ENCODE results near the gene TRIM7. TPM values are rescaled to one million over a fixed set of nuclear protein-coding genes. Genes with fewer than 3 reads are reported as not detected.

Gene TRIM7
- total and polyA plus RNA-seq, 9 of the 15 experiments (the other 6 are each of a cell fraction or from before 2014, with no cell fraction given): 2.6 to 14.9 (median 8.9) TPM

- FAIRE-seq (peak; percentile 11), DNase-seq (ENCODE audit: extremely low read depth in 1 of 4, low spot score in 3 of 4) (peak in 1 of 4 experiments; percentile 6), ATAC-seq (no peak; the same call in none of the 3 replicates)
- Histone ChIP-seq H2AFZ (ENCODE audit: low read depth, low read length) (no peak overlapping the region), H3K4me3 (no peak overlapping the region), H3K9me1 (ENCODE audit: control insufficient read depth, insufficient read depth, low read length) (no peaks in the 10 kb centered on the region), H3K4me2 (ENCODE audit: insufficient read depth, low read length) (no peak overlapping the region), H3K4me1 (replicated peaks in 1 of 2; ENCODE audit: control insufficient read depth in 2 of 2, insufficient read depth in 2 of 2, low read length in 2 of 2) (peaks cover 11 to 33% of the 10 kb centered on the region in 2 experiments; a peak in 4 of 5 replicates), H3K36me3 (ENCODE audit: control insufficient read depth, insufficient read depth, low read length) (peaks cover 98% of the 10 kb centered on the region), H3K27me3 (ENCODE audit: control insufficient read depth in 2 of 2, insufficient read depth in 2 of 2, low read length in 2 of 2) (no peaks in the 10 kb centered on the region), H3K9ac (ENCODE audit: insufficient read depth in 1 of 2, low read depth in 2 of 2, low read length in 2 of 2) (no peak overlapping the region), H4K20me1 (replicated peaks; ENCODE audit: control insufficient read depth, insufficient read depth, low read length) (peaks cover 48% of the 10 kb centered on the region), H3K27ac (ENCODE audit: extremely low read depth, low read depth, low read length) (peak overlapping the region; percentile 60; the same call in 1 of the 3 replicates), H3K9me3 (replicated peaks; ENCODE audit: control insufficient read depth, insufficient read depth, low read depth, low read length) (no peaks in the 10 kb centered on the region), H3K79me2 (ENCODE audit: control insufficient read depth, insufficient read depth, low read length) (peaks cover 43% of the 10 kb centered on the region)
- WGBS (ENCODE audit: insufficient coverage, low coverage, missing lambda C conversion rate): 71% methylated on average over 6 of the region's 6 CpGs
- BruUV-seq (replicated peaks): no TSS peak
- in situ Hi-C loops (cut with MboI): no loop called here
- intact Hi-C loops (cut with micrococcal nuclease): no loop called here
- ChIA-PET CTCF (ENCODE audit: low intra/inter-chr PET ratio) (no interaction called here), POLR2A (interaction anchor here (0.6 to 17.5 kb wide), 6 partner anchors 9 to 84 kb away, joined by 3 to 185 read pairs (median 4); partner anchors contain the start of genes TRIM41 and TRIM52)
- TF ChIP-seq CREM (IDR thresholded peaks at IDR 0.05; ENCODE audit: low read depth): no peak
- no peak for TF ChIP-seq TRIM24 (IDR thresholded peaks at IDR 0.05)
- TF ChIP-seq DIDO1 (tag; IDR thresholded peaks at IDR 0.05; ENCODE audit: low read depth): no peak
- TF ChIP-seq KDM1A (IDR thresholded peaks at IDR 0.05): 0 out of 4 replicates have a peak, but pooled peaks of 1 of the 2 experiments have one; percentile 8
- TF ChIP-seq LEF1 (IDR thresholded peaks at IDR 0.05): no peak
- TF ChIP-seq JUND (IDR thresholded peaks at IDR 0.05; ENCODE audit: borderline replicate concordance, low read depth, low read length): no peak
- TF ChIP-seq JUND (tag; IDR thresholded peaks at IDR 0.05; ENCODE audit: borderline replicate concordance, low read depth, low read length): no peak
- peak; percentile 64; the same call in 1 of the 2 replicates for TF ChIP-seq ERF (CRISPR knock-in tag; IDR thresholded peaks at IDR 0.05)
- TF ChIP-seq FOXA3 (CRISPR knock-in tag; conservative IDR thresholded peaks at IDR 0.05 in 1 of 2, IDR thresholded peaks at IDR 0.05 in 1 of 2): peak; percentile 36 to 87; a peak in 3 of 4 replicates
- TF ChIP-seq ZNF274 (IDR thresholded peaks at IDR 0.05; ENCODE audit: borderline replicate concordance, low read depth, low read length): peak; percentile 43; the same call in 1 of the 2 replicates
- TF ChIP-seq THRB (CRISPR knock-in tag; conservative IDR thresholded peaks at IDR 0.05): peak; percentile 62; the same call in 1 of the 2 replicates
- TF ChIP-seq POLR2AphosphoS5 (IDR thresholded peaks at IDR 0.05; ENCODE audit: control insufficient read depth, insufficient read depth, low read depth, low read length): peak; percentile 6; the same call in 1 of the 2 replicates
- TF ChIP-seq, protein P1, sequence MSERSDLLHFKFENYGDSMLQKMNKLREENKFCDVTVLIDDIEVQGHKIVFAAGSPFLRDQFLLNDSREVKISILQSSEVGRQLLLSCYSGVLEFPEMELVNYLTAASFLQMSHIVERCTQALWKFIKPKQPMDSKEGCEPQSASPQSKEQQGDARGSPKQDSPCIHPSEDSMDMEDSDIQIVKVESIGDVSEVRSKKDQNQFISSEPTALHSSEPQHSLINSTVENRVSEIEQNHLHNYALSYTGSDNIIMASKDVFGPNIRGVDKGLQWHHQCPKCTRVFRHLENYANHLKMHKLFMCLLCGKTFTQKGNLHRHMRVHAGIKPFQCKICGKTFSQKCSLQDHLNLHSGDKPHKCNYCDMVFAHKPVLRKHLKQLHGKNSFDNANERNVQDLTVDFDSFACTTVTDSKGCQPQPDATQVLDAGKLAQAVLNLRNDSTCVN (CRISPR knock-in tag; IDR thresholded peaks at IDR 0.05): peak; percentile 34; the same call in 1 of the 2 replicates
- TF ChIP-seq BCLAF1 (IDR thresholded peaks at IDR 0.05; ENCODE audit: borderline replicate concordance in 1 of 2, control insufficient read depth in 1 of 2, low read depth in 2 of 2, low read length in 1 of 2): peak in 1 of 2 experiments; percentile 38; a peak in 1 of 4 replicates
- TF ChIP-seq, protein P2, sequence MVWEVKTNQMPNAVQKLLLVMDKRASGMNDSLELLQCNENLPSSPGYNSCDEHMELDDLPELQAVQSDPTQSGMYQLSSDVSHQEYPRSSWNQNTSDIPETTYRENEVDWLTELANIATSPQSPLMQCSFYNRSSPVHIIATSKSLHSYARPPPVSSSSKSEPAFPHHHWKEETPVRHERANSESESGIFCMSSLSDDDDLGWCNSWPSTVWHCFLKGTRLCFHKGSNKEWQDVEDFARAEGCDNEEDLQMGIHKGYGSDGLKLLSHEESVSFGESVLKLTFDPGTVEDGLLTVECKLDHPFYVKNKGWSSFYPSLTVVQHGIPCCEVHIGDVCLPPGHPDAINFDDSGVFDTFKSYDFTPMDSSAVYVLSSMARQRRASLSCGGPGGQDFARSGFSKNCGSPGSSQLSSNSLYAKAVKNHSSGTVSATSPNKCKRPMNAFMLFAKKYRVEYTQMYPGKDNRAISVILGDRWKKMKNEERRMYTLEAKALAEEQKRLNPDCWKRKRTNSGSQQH (CRISPR knock-in tag; IDR thresholded peaks at IDR 0.05): 0 out of 2 replicates have a peak, but pooled peaks have one; percentile 21
Observed at GRCh38 chr5:181236471-181236870, 31.5 kb upstream of the TRIM7 start.
